Caco-2 (cell line): ENCODE data around the gene KCNG1. TPM values are rescaled to one million over a fixed set of nuclear protein-coding genes. Genes with fewer than 3 reads are reported as not detected.
"Not testable (repeated sequence)": the region's sequence is repeated elsewhere in the genome, so short reads cannot be mapped to it uniquely, and the experiment has no call there.

Experiments used
- BruUV-seq: library from RNA; stranded (reverse); fragments of 400-500 nt; replicated peaks from 2 replicates; lab custom pipeline; 2021; lab: Mats Ljungman, UMichigan
- CTCF ChIA-PET: fragments of 300-600 bp; sonication (Branson Sonifier 250); formaldehyde crosslinking; loops from one replicate; lab custom pipeline; 2022; ENCODE audit warnings: antibody characterized with exemption; lab: Charles Lee
- POLR2A ChIA-PET: fragments of 300-600 bp; sonication (Branson Sonifier 250); formaldehyde crosslinking; loops from one replicate; lab custom pipeline; 2022; ENCODE audit warnings: antibody characterized with exemption; lab: Charles Lee
- DNase-seq, 2 experiments: peaks; one replicate each; pipeline versions ENCODE4 v3.0.0 to v3.0.0-alpha.2; 2020 to 2022
- H3K27me3 ChIP-seq: replicated peaks from 2 replicates; pipeline ENCODE4 v1.6.0; 2011; ENCODE audit warnings: low read length; ENCODE audit not compliant: control insufficient read depth, insufficient read depth
- H3K36me3 ChIP-seq: 2 replicates; pipeline ENCODE4 v1.5.1; 2011; ENCODE audit warnings: low read length; ENCODE audit not compliant: control insufficient read depth, insufficient read depth
- H3K4me1 ChIP-seq: fragments of 250-450 bp; sonication (Bioruptor Pico); 2 replicates; pipeline ENCODE4 v1.5.1; 2020; ENCODE audit warnings: mild to moderate bottlenecking
- H3K4me3 ChIP-seq: 2 replicates; pipeline ENCODE4 v1.5.1; 2011; ENCODE audit warnings: low read depth, mild to moderate bottlenecking, control low read depth, low read length
- H3K9me3 ChIP-seq: fragments of 250-450 bp; sonication (Bioruptor Pico); 2 replicates; pipeline ENCODE4 v1.5.1; 2020; ENCODE audit warnings: mild to moderate bottlenecking, moderate library complexity
- H3K27ac Mint-ChIP-seq: one replicate; pipeline ENCODE4 v1.8.0; 2022; ENCODE audit warnings: mixed read lengths; ENCODE audit not compliant: unreplicated experiment
- H3K27me3 Mint-ChIP-seq: one replicate; pipeline ENCODE4 v1.8.0; 2022; ENCODE audit warnings: mixed read lengths; ENCODE audit not compliant: insufficient read depth, unreplicated experiment
- H3K36me3 Mint-ChIP-seq: one replicate; pipeline ENCODE4 v1.8.0; 2022; ENCODE audit warnings: mild to moderate bottlenecking, mixed read lengths; ENCODE audit not compliant: insufficient read depth, unreplicated experiment
- H3K4me1 Mint-ChIP-seq: one replicate; pipeline ENCODE4 v1.8.0; 2022; ENCODE audit warnings: low read depth, mixed read lengths; ENCODE audit not compliant: unreplicated experiment
- H3K4me3 Mint-ChIP-seq: one replicate; pipeline ENCODE4 v1.8.0; 2022; ENCODE audit warnings: mild to moderate bottlenecking, moderate library complexity, mixed read lengths; ENCODE audit not compliant: unreplicated experiment
- H3K9me3 Mint-ChIP-seq: one replicate; pipeline ENCODE4 v1.8.0; 2022; ENCODE audit warnings: mixed read lengths; ENCODE audit not compliant: unreplicated experiment
- CTCF ChIP-seq, 2 experiments: fragments of 200-600 bp in 1 of 2; IDR thresholded peaks; 1 replicate in 1 of 2; 2 replicates in 1 of 2; pipeline versions ENCODE4 v1.5.1 to v1.8.0; 2011 to 2022; ENCODE audit warnings: antibody characterized with exemption in 1 of 2, control low read depth in 1 of 2, inconsistent platforms in 1 of 2, low read depth in 1 of 2, low read length in 1 of 2, mild to moderate bottlenecking in 1 of 2, moderate library complexity in 1 of 2; ENCODE audit not compliant: insufficient read depth in 1 of 2, severe bottlenecking in 1 of 2, unreplicated experiment in 1 of 2
- intact Hi-C: fragments of 100-400 bp; cut with micrococcal nuclease; formaldehyde crosslinking; loops from one replicate; pipeline ENCODE4 v1.10.0; 2022; ENCODE audit not compliant: unreplicated experiment
- total RNA-seq: library from RNA; stranded (reverse); gene quantifications from 2 replicates; pipeline ENCODE4 v1.2.3, GENCODE V29; 2022

KCNG1 gene
- total RNA-seq, 1 experiment from 2014 or later = 1.5 TPM

GRCh38 chr20:50980071-50980681 lies 42.7 kb downstream of the KCNG1 start:
- peaks cover 17% of the 10 kb centered on the region for H3K27me3 Mint-ChIP-seq
- H3K4me3 Mint-ChIP-seq = no peak overlapping the region
- Histone ChIP-seq H3K36me3 (no peaks in the 10 kb centered on the region), H3K9me3 (no peaks in the 10 kb centered on the region), H3K4me1 (peaks cover 4% of the 10 kb centered on the region), H3K4me3 (no peak overlapping the region), H3K27me3 (0 out of 2 replicates have a peak, but pooled peaks cover 1% of the 10 kb centered on the region)
- no TSS peak for BruUV-seq
- no peak overlapping the region for H3K27ac Mint-ChIP-seq
- TF ChIP-seq CTCF (IDR thresholded peaks at IDR 0.05; ENCODE audit: insufficient read depth in 1 of 2, low read depth in 1 of 2, low read length in 1 of 2, severe bottlenecking in 1 of 2, unreplicated experiment in 1 of 2) = no peak
- CTCF ChIA-PET = interaction anchor here (1.1 to 2.8 kb wide), 3 partner anchors 36 to 356 kb away, joined by 3 to 36 read pairs (median 3); no protein-coding TSS in a partner anchor
- POLR2A ChIA-PET = no interaction called here
- H3K4me1 Mint-ChIP-seq = peaks cover 10% of the 10 kb centered on the region
- H3K36me3 Mint-ChIP-seq = no peaks in the 10 kb centered on the region
- intact Hi-C loops = no loop called here
- DNase-seq = peak in 1 of 2 experiments; percentile 60
- peaks cover 3% of the 10 kb centered on the region for H3K9me3 Mint-ChIP-seq

- H3K4me1 Mint-ChIP-seq, intact Hi-C loops, POLR2A ChIA-PET, H3K4me3 Mint-ChIP-seq, H3K27ac Mint-ChIP-seq, DNase-seq, H3K36me3 ChIP-seq, H3K27me3 ChIP-seq, H3K4me3 ChIP-seq, H3K36me3 Mint-ChIP-seq, BruUV-seq, H3K4me1 ChIP-seq, H3K9me3 ChIP-seq: not testable (repeated sequence)
- Mint-ChIP-seq H3K9me3 (peaks cover 12% of the 10 kb centered on the region), H3K27me3 (peaks cover 17% of the 10 kb centered on the region)
- CTCF ChIA-PET = interaction anchor here (0.8 kb wide), 1 partner anchor 9 kb away, joined by 5 read pairs; no protein-coding TSS in a partner anchor
These were observed 44.4 kb downstream of the KCNG1 start for GRCh38 chr20:50978533-50978932.

DNA sequence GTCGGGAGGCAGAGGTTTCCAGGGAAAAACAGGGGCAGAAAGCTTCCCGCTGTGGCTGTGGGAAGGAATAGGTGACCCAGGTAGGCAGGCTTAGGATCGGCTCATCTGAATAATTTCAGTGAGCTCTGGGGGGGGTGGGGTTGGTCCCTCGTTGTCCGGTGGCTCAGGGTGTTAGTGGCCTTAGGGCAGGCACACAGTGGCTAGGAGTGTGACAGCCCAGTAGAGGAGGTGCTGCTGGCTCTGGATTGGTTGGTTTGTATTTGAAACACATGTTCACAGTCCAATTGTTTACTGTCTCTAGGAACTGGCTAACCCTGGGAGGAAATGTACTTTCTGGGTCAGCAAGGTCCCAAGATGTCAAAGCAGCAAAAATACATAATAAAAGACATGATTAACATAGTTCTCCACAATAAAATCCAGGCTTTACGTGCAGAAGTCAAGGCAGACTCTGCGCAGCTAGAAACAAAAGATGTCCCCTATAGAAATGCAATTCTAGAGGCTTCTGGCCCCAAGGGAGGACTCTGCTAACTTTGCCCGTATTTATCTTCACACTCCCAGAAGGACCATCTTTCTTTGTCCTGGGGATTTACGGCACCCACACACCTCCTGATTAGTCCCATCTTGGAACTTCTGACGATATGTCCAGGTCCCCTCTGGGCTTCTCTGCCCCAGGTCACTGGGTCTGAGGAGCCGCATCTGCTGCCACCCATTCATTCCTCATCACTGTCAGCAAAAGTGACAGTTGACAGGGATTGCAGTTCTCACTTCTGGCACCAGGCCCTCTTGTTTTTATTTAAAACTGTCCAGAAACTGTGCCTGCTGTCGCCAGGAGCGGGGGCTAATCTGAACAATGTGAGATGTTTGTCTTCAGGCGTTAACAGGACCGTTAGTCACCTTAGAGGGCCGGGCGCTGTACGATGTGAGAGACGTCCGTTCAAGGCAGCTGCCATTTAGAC lies 45.6 kb downstream of the KCNG1 start:
- Histone ChIP-seq H3K9me3 (peaks cover 6% of the 10 kb centered on the region), H3K4me3 (no peak overlapping the region), H3K36me3 (no peaks in the 10 kb centered on the region), H3K27me3 (0 out of 2 replicates have a peak, but pooled peaks cover 1% of the 10 kb centered on the region), H3K4me1 (peaks cover 4% of the 10 kb centered on the region)
- intact Hi-C loops = no loop called here
- no peak for DNase-seq
- peaks cover 11% of the 10 kb centered on the region for H3K27me3 Mint-ChIP-seq
- peaks cover 12% of the 10 kb centered on the region for H3K9me3 Mint-ChIP-seq
- peaks cover 10% of the 10 kb centered on the region for H3K4me1 Mint-ChIP-seq
- CTCF ChIA-PET = interaction anchor here (0.8 to 1.0 kb wide), 2 partner anchors 10 kb away, joined by 5 read pairs; no protein-coding TSS in a partner anchor
- POLR2A ChIA-PET = no interaction called here
- H3K27ac Mint-ChIP-seq = no peak overlapping the region
- no TSS peak for BruUV-seq
- H3K36me3 Mint-ChIP-seq = no peaks in the 10 kb centered on the region
- no peak overlapping the region for H3K4me3 Mint-ChIP-seq
- peak in 1 of 2 experiments; percentile 2 for TF ChIP-seq CTCF (IDR thresholded peaks at IDR 0.05; ENCODE audit: insufficient read depth in 1 of 2, low read depth in 1 of 2, low read length in 1 of 2, severe bottlenecking in 1 of 2, unreplicated experiment in 1 of 2)
